Nephron progenitor cell (in vitro differentiated cells): Measurements from ENCODE around the gene LGMN.

Experiments used
- DNase-seq: peaks from one replicate; pipeline ENCODE4 v3.0.0; 2021
- H3K27ac Mint-ChIP-seq: 2 replicates; pipeline ENCODE4 v1.8.0; 2021; ENCODE audit warnings: mild to moderate bottlenecking, moderate library complexity, mixed read lengths
- H3K27me3 Mint-ChIP-seq: 2 replicates; pipeline ENCODE4 v1.8.0; 2021; ENCODE audit warnings: mild to moderate bottlenecking, low read depth, mixed read lengths; ENCODE audit not compliant: poor library complexity
- H3K36me3 Mint-ChIP-seq: 2 replicates; pipeline ENCODE4 v1.8.0; 2021; ENCODE audit warnings: low read depth, mixed read lengths
- H3K4me1 Mint-ChIP-seq: 2 replicates; pipeline ENCODE4 v1.8.0; 2021; ENCODE audit warnings: mixed read lengths
- H3K4me3 Mint-ChIP-seq: 2 replicates; pipeline ENCODE4 v1.8.0; 2021; ENCODE audit warnings: mild to moderate bottlenecking, moderate library complexity, mixed read lengths
- H3K9me3 Mint-ChIP-seq: 2 replicates; pipeline ENCODE4 v1.8.0; 2021; ENCODE audit warnings: mild to moderate bottlenecking, moderate library complexity, mixed read lengths
- TF ChIP-seq, protein P1 (sequence below): fragments of 200-600 bp; sonication (generic); IDR thresholded peaks from 2 replicates; pipeline ENCODE4 v1.5.0; 2021; ENCODE audit warnings: antibody characterized with exemption

The LGMN gene

DNA sequence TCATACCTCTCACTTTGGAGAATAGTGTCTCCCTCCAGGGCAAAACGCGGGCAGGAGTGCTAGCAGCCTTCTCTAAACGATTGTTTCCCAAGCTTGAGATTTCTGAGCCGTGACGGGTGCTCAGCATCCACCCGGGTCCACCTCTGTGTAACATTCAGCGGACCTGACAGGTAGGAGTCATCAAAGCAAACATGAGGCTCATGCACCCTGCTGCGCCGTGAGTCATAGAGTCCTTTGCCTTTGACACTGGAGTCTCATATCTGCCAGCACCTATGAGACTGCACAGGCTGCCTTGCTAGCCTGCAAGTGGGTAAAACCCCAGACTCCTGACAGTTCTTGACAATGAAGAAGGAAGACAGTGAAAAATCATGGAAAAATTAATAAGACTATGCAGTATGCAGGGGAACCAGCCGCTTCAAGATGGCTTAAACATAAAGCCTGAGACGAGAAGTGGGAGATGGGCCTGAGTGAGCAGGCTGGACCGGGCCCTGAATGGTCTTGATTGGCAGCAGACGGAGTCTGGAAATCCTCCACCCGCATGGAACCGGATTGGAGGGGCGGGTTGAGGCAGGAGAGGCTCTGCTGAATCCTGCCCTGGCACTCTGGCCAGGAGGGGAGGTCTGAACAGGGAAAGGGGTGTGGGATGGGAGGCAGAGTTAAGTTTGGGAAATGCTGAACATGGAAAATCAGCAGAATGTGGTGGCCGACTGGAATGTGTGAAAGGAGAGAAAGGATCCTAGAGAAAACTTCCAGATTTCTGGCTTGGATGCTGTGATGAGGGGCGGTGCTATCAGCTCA lies 54.2 kb downstream of the LGMN start:
- H3K27ac Mint-ChIP-seq: peak overlapping the region; percentile 15
- TF ChIP-seq, protein P1, sequence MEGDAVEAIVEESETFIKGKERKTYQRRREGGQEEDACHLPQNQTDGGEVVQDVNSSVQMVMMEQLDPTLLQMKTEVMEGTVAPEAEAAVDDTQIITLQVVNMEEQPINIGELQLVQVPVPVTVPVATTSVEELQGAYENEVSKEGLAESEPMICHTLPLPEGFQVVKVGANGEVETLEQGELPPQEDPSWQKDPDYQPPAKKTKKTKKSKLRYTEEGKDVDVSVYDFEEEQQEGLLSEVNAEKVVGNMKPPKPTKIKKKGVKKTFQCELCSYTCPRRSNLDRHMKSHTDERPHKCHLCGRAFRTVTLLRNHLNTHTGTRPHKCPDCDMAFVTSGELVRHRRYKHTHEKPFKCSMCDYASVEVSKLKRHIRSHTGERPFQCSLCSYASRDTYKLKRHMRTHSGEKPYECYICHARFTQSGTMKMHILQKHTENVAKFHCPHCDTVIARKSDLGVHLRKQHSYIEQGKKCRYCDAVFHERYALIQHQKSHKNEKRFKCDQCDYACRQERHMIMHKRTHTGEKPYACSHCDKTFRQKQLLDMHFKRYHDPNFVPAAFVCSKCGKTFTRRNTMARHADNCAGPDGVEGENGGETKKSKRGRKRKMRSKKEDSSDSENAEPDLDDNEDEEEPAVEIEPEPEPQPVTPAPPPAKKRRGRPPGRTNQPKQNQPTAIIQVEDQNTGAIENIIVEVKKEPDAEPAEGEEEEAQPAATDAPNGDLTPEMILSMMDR: no peak
- no peaks in the 10 kb centered on the region for H3K36me3 Mint-ChIP-seq
- no peak overlapping the region for H3K4me3 Mint-ChIP-seq
- H3K4me1 Mint-ChIP-seq: peaks cover 13% of the 10 kb centered on the region
- DNase-seq: no peak
- H3K27me3 Mint-ChIP-seq: peaks cover 60% of the 10 kb centered on the region
- no peaks in the 10 kb centered on the region for H3K9me3 Mint-ChIP-seq

DNA sequence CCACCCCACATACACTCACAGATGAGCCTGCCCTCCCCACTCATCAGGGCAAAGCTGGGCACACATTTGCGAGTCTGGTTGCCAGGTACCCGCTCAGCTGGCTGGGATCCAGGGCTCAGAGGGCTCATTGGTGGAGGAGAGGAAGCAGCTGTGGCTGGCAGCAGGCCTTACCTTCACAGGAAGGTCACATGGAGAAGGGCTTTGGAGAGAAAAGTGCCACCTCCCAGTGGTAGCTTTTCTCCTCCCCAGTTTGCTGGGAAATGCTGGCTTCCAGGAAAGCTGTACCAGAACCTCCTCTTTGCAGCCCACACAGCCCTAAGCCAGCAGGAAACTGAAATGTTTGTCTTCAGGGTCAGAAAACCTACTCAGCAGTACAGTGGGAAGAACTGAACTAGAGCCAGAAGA lies 55.6 kb downstream of the LGMN start:
- peaks cover 13% of the 10 kb centered on the region for H3K4me1 Mint-ChIP-seq
- H3K9me3 Mint-ChIP-seq: no peaks in the 10 kb centered on the region
- no peaks in the 10 kb centered on the region for H3K36me3 Mint-ChIP-seq
- peaks cover 70% of the 10 kb centered on the region for H3K27me3 Mint-ChIP-seq
- H3K4me3 Mint-ChIP-seq: no peak overlapping the region
- TF ChIP-seq, protein P1: no peak
- no peak for DNase-seq
- H3K27ac Mint-ChIP-seq: no peak overlapping the region

DNA sequence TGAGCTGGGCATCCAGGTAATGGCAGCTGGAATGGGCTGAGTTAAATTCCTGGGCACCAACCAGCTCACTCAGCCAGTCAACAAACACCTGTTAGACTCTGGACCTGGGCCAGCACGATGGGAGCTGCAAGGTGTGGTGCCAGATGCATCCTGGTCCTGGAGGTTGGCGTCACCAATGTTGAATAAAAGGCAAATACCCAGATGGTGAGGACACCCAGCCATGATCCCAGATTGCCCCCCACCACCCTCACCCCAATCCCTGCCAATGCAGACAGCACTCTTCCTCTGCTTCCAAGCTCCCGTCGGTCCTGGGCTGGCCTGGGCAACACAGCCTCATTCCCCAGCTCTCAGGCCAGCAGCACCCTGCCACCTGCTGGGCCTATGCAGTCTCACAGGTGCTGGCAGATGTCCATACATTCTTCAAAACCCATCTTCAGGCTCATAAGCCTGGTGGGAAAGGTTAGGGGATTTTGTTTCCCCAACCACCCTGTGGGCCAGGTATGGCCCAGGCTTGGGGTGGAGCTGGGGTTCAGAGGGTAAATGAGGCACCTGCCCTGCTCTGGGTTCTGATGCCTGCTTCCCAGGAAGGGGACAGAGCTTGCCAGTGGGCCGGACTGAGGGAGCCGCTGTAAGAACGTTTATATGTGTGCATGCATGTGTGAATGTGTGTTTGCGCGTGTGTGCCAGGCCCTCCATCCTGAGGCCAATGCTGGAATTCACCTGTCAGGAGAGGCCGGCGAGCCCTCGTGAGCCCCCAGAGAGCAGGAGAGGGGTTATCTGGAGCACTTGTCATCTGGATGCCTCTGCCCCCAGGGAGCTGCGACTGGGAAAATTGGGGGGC lies 58.0 kb downstream of the LGMN start:
- no peak overlapping the region for H3K27ac Mint-ChIP-seq

DNA sequence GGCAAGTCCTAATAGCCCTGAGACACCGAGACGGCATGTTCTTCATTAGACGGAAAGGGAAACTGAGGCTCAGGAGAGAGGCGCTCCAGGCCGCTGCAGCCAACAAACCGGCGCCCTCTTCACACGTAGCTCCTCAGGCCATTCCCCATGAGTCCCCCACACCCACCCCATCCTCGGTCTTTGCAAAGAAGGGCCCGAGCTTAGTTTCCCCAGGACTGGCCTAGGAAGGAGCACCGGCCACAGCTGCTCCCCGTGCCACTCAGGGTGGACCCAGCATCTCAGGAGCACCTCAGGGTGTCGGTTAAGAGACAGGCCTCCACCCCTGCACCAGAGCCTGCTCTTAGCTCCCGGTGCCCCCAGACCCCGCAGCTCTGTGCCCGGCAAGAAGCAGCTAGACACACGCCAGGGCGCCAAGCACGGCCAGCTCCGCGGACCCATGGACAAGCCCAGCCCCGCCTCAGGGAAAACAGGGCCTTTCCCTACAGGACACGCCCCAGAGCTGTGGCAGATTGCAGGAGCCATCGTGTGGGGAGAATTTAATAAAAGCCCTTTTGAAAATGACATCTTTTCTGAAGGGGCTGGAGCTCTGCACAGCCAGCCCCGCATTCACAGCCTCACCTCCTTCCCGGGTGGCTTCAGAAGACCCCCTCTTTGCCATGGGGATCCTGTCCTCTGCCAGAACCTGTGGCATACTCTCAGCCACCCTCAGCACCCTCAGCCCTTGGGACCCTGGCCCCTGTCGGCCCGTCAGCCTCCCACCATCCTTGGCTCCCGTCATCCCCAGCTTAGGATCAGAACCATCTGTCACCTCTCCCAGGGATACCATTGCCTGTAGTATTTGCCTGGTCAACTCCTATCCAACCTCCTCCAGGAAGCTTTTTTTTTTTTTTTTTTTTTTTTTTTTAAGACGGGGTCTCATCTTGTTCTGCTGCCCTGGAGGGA lies 59.7 kb downstream of the LGMN start:
- Mint-ChIP-seq H3K27ac (no peak overlapping the region), H3K27me3 (peaks cover 60% of the 10 kb centered on the region), H3K4me3 (peak overlapping the region; percentile 65), H3K9me3 (no peaks in the 10 kb centered on the region), H3K36me3 (no peaks in the 10 kb centered on the region), H3K4me1 (no peaks in the 10 kb centered on the region)
- TF ChIP-seq, protein P1: no peak
- DNase-seq: no peak

More for the DNA sequence above, 58.0 kb downstream of the LGMN start:
- H3K9me3 Mint-ChIP-seq: no peaks in the 10 kb centered on the region
- H3K27me3 Mint-ChIP-seq: peaks cover 69% of the 10 kb centered on the region
- H3K4me1 Mint-ChIP-seq: peaks cover 13% of the 10 kb centered on the region
- TF ChIP-seq, protein P1: peak; percentile 46
- H3K36me3 Mint-ChIP-seq: no peaks in the 10 kb centered on the region
- H3K4me3 Mint-ChIP-seq: no peak overlapping the region
- DNase-seq: peak; percentile 36

DNA sequence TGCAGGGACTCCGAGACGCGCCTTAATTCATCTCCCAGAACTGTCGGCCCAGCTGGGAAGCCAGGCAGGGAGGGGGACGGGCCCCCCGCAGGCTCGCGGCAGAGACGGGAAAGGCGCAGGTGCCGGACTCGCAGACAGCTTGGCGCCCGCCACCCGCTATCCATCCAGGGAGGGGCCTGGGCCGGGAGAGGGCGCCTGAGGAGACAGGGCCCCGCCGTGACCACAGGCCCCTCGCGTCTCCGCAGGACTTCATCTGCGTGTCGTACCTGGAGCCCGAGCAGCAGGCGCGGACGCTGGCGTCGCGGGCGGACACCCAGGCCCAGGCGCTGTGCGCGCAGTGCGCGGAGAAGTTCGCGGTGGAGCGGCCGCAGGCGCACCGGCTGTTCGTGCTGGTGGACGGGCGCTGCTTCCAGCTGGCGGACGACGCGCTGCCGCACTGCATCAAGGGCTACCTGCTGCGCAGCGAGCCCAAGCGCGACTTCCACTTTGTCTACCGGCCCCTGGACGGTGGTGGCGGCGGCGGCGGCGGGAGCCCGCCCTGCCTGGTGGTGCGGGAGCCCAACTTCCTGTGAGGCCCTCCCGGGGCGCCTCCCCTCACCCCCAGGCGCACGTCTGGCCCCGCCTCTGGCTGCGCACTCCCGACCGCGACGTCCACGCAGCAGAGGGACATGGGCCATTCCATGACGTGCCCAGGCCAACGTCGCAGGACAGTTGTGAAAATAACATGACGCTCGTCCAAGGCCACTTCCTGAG lies 60.6 kb downstream of the LGMN start:
- H3K4me3 Mint-ChIP-seq: peak overlapping the region; percentile 65
- no peak overlapping the region for H3K27ac Mint-ChIP-seq
- H3K4me1 Mint-ChIP-seq: no peaks in the 10 kb centered on the region
- H3K36me3 Mint-ChIP-seq: no peaks in the 10 kb centered on the region
- H3K9me3 Mint-ChIP-seq: no peaks in the 10 kb centered on the region
- TF ChIP-seq, protein P1: no peak
- DNase-seq: peak; percentile 58
- H3K27me3 Mint-ChIP-seq: peaks cover 54% of the 10 kb centered on the region
